HG02759 (cell line): ENCODE measurements around the gene ATRIP.

ENCODE experiments used
- ATAC-seq: cut with Tn5 transposase; IDR thresholded peaks from one replicate; pipeline ENCODE4 v1.9.1; 2021; ENCODE audit warnings: mild to moderate bottlenecking, moderate library complexity; ENCODE audit not compliant: unreplicated experiment

Gene ATRIP

DNA sequence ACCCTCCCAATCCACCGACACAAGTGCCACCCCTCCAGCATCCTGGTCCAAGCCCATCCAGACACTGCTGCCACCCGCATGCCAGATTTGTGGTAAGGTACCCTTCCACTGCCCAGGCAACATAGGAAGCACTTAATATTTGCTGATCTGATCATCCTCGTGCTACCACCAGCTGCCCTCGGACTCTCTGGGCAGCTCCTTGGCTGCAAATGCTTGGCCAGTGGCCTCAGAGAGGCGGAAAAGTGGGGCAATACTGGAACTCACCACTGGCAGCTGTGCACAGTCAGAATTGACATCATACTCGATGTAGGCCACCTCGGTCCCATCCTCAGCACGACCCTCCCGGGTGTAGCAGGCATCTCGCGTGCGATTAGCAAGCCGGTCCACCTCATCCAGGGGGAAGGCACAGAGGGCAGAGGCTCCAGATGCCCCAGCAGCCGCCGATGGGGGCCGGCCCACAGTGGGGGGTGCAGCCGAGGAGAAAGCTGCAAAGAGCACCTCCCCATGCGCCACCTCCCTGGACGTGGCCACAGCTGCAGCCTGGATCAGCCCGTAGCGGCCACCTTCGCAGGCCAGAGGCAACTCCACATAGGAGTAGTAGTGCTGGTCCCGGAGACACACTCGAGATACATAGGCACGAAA lies 23.2 kb upstream of the ATRIP start:
- no peak for ATAC-seq

DNA sequence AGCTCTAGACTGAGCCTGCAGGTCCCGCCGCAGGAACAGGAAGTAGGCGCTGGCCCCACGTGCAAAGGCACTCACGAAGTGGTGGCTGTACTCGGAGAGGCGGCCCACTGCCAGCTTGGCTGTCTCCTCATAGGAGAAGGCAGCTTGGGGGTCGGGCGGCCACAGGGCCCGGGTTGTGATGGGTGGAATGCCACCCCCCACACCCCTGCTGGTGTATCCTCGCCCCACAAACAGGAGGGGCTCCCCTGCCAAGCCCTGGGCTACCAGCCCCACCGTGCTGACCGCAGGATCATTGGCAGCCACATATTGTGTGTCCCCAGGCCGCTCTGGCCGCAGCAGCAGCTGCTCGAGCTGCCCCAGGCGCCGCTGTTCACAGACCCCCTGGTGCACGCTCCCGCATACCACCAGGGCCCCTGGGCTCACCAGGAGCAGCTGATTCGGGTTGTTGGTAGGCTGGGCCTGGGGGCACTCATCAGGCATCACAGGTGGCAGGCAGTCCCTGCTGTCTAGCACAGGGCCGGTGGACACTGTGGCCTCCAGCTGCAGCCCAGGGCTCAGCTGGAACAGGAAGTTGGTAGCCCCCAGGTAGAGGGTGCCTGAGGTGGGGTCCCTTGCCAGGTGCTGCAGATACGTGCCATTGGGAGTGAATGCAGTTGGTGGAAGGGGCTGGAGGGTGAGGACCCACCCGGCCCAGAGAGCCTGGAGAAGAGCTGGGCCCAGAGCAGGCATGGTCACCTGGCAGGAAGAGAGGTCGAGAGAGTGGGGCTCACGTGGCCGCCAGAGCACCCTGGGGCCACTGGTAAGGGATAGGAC lies 22.4 kb upstream of the ATRIP start:
- ATAC-seq = no peak

DNA sequence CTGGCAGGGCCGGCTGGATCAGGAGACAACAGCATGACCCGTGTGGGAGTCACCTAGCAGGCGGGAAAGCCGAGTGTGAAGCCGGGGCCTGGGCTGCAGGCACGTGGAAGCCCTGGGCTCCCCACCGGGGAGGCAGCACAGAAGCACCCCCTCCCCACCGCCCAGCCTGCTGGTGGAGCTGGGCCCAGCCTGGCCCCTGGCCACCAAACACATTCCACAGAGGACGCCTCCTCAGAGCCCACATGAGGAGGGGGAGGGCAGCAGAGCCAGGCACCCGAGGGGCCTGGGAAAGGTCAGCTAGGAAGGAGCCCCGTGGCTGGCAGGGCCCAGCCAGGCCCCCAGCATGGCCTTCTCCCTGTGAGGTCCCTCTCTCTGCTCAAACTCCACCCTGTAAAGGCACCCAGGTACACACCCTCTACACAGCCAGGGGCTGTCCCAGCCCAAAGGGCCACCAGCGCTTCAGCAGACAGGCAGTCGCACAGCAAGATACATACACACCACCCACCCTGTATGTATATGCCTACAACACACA lies 21.2 kb upstream of the ATRIP start:
- ATAC-seq = no peak

GRCh38 chr3:48426401-48426909 lies 20.1 kb upstream of the ATRIP start:
- no peak for ATAC-seq

DNA sequence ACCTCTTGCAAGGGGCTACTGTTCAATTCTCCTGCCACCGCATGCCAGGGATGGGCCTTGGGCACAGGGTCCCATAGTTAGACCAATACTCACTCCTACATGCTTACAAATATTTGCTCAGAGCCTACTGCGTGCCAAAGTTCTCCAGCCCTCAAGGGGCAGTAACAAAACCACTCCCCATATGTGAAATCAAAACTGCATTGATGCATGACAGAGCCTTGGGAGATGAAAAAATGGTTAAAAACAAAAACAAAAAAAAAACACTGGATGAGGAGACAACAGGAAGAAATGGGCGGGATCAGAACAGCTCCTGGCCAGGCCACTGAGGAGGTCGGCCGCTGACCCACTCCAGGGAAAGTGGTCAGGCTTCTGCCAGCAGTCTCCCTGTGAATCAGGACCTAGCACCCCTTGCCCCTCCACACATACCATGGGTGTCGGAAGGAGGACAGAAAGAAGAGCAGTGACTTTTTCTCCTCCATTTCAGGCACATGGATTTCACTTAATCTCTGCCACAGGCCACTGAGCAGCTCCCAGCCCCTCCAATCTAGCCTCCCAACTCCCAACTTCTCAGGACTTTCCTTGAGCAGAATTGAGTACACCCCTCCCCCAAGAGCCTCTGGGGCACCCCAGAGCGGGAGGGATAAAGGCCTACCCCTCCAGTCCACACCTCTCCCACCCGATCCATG lies 19.4 kb upstream of the ATRIP start:
- ATAC-seq = no peak

- no peak for ATAC-seq
These were observed 18.9 kb upstream of the ATRIP start for GRCh38 chr3:48427630-48427962.

GRCh38 chr3:48428088-48428571 lies 18.4 kb upstream of the ATRIP start:
- no peak for ATAC-seq

- ATAC-seq = peak; percentile 38
These were observed 17.8 kb upstream of the ATRIP start for GRCh38 chr3:48428572-48429316.

DNA sequence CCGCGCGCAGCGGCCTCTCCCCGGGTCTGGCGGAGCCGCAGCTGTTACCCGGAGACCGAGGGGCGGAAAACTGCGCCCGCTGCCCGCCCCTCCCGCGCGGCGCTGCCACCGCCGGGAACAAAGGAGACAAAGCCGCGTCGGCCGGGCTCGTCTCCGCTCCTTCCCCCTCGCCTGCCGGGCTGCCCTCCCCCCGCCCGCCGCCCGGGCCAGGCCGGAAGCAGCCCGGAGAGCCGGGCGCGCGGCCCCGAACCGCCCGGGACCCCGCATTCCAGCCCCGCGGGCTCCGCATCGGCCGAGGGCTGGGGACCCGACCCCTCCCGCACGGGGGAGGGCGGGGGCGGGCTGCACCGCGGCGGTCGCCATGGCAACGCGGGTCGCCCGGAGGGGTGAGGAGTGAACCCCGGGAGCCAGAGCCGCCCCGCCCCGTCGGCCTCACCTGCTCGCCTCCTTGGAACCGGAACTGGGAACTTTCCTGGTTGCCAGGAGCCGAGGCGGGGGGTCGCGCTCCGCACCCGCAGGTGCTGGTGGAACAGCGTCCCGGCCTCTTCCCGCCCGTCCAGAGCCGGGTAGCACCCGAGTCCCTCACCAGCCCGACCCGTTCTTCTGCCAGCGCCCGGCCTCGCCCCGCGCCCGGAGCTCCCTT lies 17.1 kb upstream of the ATRIP start:
- peak; percentile 56 for ATAC-seq

GRCh38 chr3:48429960-48430707 lies 16.4 kb upstream of the ATRIP start, which contains the start of gene PLXNB1:
PLXNB1 (minus strand) TSS chr3:48430086; CDS start chr3:48424611, 5,475 bp downstream.
- ATAC-seq = peak; percentile 15

DNA sequence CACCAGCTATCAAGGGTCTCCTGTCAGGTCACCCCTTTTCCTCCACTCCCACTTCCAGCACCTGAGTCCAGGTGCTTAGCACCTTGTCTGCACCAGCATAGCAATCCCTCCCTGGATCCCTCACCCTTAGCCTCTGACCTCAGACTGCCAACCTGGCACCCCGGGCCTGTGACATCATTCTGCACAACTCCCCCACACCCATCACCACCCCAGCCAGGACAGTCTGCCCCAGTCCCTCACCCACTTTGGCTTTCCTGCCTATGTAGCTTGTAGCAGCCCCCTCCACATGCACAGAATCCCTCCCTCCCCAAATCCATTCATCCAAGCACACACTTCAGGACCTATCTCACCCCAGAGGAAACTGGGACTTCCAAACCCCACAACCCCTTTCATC lies 15.8 kb upstream of the ATRIP start:
- no peak for ATAC-seq

DNA sequence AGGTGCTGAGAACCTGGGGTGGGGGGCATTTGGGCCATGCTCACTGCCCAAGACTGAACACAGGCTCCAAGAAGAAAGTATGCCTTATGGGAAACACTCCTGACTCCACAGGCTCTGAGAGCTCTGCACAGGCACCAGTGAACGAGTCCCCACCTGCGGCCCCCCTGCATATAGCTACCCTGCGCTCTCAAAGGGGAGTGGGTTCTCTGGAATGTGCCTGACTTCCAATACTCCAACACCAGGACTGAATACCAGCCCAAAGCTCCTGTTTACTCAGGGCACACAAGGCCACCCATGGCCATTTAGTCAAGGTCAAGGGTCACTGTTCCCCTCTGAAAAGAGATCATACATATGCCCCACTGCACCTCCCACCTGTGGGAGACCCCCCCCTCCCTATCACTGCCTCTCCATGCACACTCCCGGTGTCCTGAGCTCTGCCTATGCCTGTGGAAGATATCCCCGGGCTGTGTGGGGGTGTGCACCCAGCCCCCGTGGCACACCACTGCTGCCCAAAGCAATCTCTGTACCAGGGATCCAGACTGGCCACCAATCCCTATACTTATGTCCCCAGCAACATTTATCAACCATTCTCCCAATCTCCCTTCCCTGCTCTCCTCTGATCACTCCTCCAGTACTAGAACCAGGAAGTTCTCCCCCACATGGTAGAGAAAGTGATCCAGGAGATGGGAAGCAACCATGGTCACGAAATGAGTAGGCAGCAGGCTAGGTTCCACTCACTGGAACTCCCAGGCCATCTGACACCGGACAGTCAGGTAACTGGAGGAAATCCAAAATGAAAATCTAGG lies 15.1 kb upstream of the ATRIP start:
- no peak for ATAC-seq

DNA sequence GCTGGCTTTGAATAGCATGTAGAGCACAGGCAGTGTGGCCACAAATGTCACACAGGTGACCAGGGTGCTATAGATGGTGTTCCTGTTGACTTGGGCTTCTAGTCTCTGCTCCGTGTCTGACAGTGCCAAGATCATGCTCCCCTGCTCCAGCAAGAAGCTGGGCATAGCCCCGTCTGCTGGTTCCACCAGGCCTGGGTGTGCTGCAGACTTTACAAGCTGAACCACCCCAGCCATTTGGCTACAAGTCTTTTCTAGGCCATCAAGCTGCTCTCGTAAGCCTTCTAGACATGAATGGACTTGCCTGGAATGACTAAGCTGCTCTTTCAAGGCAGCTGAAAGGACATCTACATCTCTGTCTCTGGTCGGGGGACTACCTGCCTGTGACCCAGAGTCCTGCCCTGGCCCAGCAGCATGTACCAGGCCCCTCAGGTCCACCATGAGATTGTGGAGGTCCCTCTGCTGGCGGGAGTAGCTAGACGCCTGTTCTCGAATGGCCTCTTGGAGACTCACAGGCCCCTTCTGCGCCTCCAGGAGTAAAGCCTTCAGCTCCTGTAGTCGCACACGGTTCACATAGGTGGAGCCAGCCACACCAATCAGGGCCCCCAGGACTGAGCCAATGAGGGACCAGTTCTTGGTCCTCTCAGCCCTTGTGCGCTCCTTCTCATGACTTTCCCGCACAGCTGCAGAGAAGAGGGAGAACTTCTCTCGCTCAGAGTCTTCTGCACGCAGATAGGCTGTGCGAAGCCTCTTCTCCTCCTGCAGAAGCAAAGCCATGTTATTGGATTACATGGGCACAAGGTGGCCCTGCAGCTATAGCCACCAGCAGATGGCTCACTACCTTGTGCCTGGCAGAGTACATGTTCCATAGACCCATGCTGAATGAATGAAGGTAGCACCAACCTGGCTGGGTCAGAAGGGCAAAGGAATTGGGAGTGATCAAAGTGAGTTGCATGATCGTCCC lies 13.8 kb upstream of the ATRIP start:
- ATAC-seq = no peak

DNA sequence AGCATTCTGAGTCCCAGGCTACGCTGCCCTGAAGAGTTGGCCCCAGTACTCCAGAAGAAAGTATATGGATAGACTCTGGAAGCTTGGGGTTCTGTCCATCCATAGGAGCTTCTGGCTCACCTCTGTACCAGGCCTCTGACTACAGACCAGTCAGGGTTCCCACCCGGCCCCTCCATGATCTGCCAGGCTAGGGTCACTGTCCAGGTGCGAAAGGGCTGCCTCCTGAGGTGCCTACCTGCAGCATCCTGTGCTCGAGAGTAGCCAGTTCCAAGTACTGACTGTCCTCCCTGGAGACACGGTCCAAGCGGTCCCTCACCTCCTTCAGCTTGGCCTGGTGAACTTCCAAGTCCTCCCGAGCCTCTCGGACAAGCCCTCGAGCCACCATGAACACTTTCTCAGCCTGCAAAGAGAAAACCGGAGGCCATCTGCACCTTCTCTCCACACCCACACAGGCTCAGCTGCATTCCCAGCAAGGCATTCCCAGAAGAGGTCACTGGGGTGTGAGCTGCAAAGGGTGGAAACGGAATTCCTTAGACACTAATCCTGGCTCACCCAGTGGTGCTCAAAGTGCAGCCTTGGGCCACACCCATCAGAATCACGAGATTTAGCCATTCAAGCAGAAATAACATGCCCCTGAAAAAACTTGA lies 12.9 kb upstream of the ATRIP start:
- ATAC-seq = no peak

DNA sequence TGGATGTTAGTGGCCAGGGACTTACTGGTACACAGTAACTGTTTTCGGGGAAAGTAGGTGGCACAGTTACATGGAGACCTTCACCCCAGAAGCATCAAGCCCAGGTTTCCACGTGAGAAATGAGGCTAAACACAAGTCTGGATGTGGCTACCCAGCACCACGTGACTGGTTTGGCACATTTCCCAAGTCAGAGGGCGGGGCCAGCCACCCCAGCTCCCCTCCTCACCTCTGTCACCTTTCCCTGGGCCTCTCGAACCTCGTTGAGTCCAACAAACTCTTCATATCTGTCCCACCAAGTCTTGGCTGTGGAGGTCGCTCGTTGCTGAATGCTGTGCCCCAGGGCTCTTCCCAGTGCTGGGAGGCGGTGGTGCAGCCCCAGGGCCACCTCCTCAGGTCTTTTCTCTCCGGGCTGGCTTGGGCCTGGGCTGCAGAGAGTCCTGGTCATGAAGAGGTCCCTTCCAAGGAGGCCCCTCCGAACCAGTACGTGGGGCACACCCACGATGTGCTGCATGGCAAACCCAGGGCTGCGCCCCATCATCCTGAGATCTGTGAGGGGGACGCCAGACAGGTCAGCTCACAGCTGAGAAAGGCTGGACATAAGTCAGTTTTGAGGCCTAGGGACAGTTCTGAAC lies 11.8 kb upstream of the ATRIP start:
- ATAC-seq = no peak

DNA sequence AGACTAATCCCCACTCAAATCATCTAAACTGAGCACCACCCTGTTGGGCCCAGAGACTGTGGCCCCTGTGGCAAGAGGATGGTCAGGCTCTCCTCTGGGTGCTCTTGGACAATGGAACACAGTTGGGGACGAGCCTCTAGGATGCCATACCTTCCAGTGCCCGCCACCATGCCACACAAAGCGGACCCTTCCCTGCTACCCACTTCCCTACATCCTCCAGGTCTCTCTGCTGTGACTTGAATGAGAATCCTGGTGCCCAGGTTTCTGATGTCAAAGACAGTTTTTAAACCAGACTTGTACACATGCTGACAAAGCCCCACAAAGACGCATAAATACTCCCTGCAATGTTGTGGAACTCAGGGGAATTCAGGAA lies 11.3 kb upstream of the ATRIP start:
- no peak for ATAC-seq
